Bronchial epithelial cell (primary cell): ENCODE data around the gene TAF4. TPM values are rescaled to one million over a fixed set of nuclear protein-coding genes. Genes with fewer than 3 reads are reported as not detected.

ENCODE experiments used
- DNase-seq: peaks from one replicate; pipeline ENCODE4 v3.0.0-alpha.2; 2010; ENCODE audit warnings: low read depth
- FAIRE-seq: peaks from 2 replicates; lab custom pipeline; 2011; peaks lifted over from hg19 to GRCh38; lab: Jason Lieb, UNC
- H3K27me3 ChIP-seq: 2 replicates; pipeline ENCODE4 v1.5.1; 2011; ENCODE audit warnings: low read length; ENCODE audit not compliant: control insufficient read depth, insufficient read depth
- H3K36me3 ChIP-seq: 2 replicates; pipeline ENCODE4 v1.5.1; 2011; ENCODE audit warnings: low read length; ENCODE audit not compliant: control insufficient read depth, insufficient read depth
- H3K4me3 ChIP-seq: 2 replicates; pipeline ENCODE4 v1.5.1; 2011; ENCODE audit warnings: mild to moderate bottlenecking, low read depth, low read length, control low read depth
- CTCF ChIP-seq: IDR thresholded peaks from 2 replicates; pipeline ENCODE4 v1.5.1; 2011; ENCODE audit warnings: mild to moderate bottlenecking, moderate library complexity, low read length, control low read depth, inconsistent platforms; ENCODE audit not compliant: insufficient read depth, severe bottlenecking
- total RNA-seq: library from RNA; depleted of rRNA; stranded (reverse); fragments of >200 nt; gene quantifications from 2 replicates; pipeline ENCODE4 v1.2.1, GENCODE V29; 2014

Gene TAF4
- total RNA-seq, 1 donor from 2014 or later, result 3.2 TPM

DNA sequence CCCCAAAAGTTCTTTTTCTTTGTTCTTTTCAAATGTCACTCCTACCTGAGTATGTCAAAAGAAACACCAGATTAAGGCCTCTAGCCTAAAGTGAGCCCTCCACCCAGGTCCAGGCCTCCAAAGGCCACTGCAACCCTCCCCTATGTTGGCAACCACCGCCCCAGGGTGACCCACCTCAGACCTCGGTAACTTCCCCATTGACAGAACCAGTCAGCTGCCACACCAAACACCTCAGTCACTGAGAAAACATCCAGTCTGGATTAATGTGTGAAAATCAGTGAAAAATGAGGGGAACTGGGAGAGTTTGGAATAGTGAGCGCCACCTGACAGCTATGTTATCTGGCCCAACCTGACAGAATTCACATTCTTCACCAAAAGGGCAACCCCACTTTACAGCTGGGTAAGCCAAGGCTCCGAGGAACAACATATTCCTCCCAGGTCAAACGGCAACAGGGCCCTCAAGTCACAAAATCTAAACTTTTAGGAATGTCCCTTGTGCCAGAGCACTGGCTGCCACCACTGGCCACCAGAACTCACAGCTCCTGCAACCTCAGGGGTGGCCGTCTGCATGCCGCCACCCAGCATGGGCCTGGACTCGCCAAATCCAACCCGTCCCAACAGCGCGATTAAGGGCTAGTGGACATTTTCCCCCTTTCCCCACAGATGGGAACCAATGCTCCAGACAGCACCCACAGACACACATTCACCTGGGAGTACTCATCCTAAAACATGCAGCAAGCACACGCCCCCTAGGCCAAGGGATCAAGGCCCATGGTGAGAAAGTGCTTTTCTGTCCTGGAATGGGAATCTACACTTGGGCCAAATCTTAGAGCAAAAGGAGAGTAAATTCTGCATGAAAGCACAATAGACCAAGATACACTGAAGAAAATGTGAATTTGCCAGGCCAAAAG, 4.8 kb downstream of the TAF4 start:
- FAIRE-seq (no peak), DNase-seq (no peak)
- Histone ChIP-seq H3K4me3 (no peak overlapping the region), H3K27me3 (no peaks in the 10 kb centered on the region), H3K36me3 (peaks cover 6% of the 10 kb centered on the region)
- no peak for TF ChIP-seq CTCF

DNA sequence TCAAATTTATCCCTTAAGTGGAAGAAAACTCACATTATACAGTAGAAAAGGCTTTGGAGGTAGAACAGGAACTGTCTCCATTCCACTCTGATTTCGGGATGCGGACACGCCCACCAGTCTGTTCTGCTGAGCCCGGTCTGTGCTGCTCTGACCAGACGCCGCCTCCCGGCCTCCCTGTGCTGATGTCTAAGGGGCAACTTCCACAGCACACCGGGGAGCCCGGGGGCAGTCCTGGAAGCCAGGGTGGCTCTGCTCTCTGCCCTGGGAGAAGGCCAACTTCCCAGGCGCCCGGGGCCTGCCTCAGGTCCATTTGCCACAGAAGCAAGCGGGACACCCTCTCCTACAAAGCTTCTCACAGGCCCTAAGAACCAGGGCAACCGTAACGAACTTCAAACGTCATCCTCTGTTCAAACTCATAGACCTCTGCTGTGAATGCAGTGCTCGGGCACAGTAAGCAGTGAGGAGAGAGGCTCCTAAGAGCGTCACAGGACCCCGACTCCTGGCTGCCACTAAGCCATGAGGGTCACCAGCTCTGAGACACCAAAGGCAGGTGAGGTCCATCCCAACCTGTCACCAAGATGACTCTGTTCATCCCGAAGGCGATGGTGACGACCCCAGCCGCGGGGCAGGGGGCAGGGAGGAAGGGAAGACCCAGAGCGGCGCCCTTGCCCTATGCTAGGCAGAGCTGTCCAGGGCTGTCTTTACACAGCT, 5.6 kb downstream of the TAF4 start:
- Histone ChIP-seq H3K36me3 (peaks cover 6% of the 10 kb centered on the region), H3K27me3 (no peaks in the 10 kb centered on the region), H3K4me3 (no peak overlapping the region)
- FAIRE-seq (no peak), DNase-seq (no peak)
- no peak for TF ChIP-seq CTCF

DNA sequence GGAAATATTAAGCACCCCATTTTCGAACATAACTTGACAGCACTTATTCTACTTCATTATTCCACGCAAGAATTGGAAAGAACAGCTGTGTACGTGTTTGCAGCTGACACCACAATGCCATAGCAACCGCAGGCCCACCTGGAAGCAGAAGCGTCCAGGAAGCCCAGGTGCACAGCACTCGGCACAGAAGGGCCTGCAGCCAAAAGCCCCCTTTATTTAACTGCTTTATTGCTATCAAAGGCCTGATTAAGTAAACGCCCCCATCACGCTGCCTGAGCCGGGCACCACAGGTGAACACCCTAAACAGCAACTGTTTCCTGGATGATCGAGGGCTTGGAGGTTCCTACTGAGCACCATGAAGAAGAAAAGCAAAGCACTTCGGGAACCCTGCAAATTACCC, 6.3 kb downstream of the TAF4 start:
- H3K36me3 ChIP-seq, result peaks cover 6% of the 10 kb centered on the region
- H3K4me3 ChIP-seq, result no peak overlapping the region
- DNase-seq (no peak), FAIRE-seq (no peak)
- no peak for TF ChIP-seq CTCF
- H3K27me3 ChIP-seq, result no peaks in the 10 kb centered on the region

DNA sequence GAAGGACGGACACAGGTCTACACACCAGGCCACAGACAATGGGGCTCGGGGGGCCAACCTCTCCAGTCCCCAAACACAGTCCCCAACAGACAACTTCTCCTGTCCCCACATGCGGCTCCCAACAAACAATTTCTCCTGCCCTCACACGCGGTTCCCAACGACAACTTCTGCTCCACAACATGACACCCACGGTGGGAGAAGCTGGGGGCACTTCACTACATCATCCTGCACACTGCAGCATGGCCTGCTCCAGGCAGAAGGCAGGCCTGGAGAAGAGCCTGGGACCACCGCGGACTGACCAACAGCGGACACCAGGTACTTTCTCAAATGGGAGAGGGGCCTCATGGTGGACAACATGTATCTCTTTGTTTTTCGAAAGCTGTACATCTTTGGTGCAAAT, 6.7 kb downstream of the TAF4 start:
- no peaks in the 10 kb centered on the region for H3K27me3 ChIP-seq
- no peak for TF ChIP-seq CTCF
- FAIRE-seq, result no peak

GRCh38 chr20:62056975-62057374, 8.7 kb downstream of the TAF4 start:
- no peak for FAIRE-seq
- DNase-seq, result no peak
- Histone ChIP-seq H3K27me3 (no peaks in the 10 kb centered on the region), H3K36me3 (peaks cover 3% of the 10 kb centered on the region), H3K4me3 (no peak overlapping the region)
- no peak for TF ChIP-seq CTCF

More for the DNA sequence above, 6.7 kb downstream of the TAF4 start:
- Histone ChIP-seq H3K4me3 (no peak overlapping the region), H3K36me3 (peaks cover 6% of the 10 kb centered on the region)
- DNase-seq, result no peak
